GM23248 (cell line): ENCODE results near the gene MS4A10. TPM values are rescaled to one million over a fixed set of nuclear protein-coding genes. Genes with fewer than 3 reads are reported as not detected.

Experiments
- DNase-seq: peaks from one replicate; pipeline ENCODE4 v3.0.0-alpha.2; 2015
- H2AFZ ChIP-seq: fragments of 200-600 bp; sonication (generic); 2 replicates; pipeline ENCODE4 v1.6.1; 2016; ENCODE audit warnings: antibody characterized with exemption
- H3F3A ChIP-seq: fragments of 200-600 bp; sonication (generic); 2 replicates; pipeline ENCODE4 v1.6.1; 2016; ENCODE audit warnings: mild to moderate bottlenecking, antibody characterized with exemption, mixed run types; ENCODE audit not compliant: insufficient read depth
- H3K27ac ChIP-seq: fragments of 200-600 bp; sonication (generic); 2 replicates; pipeline ENCODE4 v1.5.1; 2016; ENCODE audit warnings: mild to moderate bottlenecking
- H3K27me3 ChIP-seq: fragments of 200-600 bp; sonication (generic); replicated peaks from 2 replicates; pipeline ENCODE4 v1.6.1; 2016; ENCODE audit warnings: mild to moderate bottlenecking; ENCODE audit not compliant: insufficient read depth
- H3K36me3 ChIP-seq: fragments of 200-600 bp; sonication (generic); 2 replicates; pipeline ENCODE4 v1.6.1; 2016; ENCODE audit warnings: low read depth, mild to moderate bottlenecking
- H3K4me1 ChIP-seq: fragments of 200-600 bp; sonication (generic); 2 replicates; pipeline ENCODE4 v1.6.1; 2016; ENCODE audit warnings: mild to moderate bottlenecking; ENCODE audit not compliant: insufficient read depth
- H3K4me2 ChIP-seq: fragments of 200-600 bp; sonication (generic); one replicate; pipeline ENCODE4 v1.6.1; 2016; ENCODE audit warnings: mild to moderate bottlenecking; ENCODE audit not compliant: unreplicated experiment
- H3K4me3 ChIP-seq: fragments of 200-600 bp; sonication (generic); 2 replicates; pipeline ENCODE4 v1.5.1; 2016; ENCODE audit warnings: mild to moderate bottlenecking
- H3K79me2 ChIP-seq: fragments of 200-600 bp; sonication (generic); 2 replicates; pipeline ENCODE4 v1.6.1; 2016; ENCODE audit warnings: mild to moderate bottlenecking; ENCODE audit not compliant: insufficient read depth
- H3K9ac ChIP-seq: fragments of 200-600 bp; sonication (generic); 2 replicates; pipeline ENCODE4 v1.6.1; 2016; ENCODE audit warnings: mild to moderate bottlenecking
- H3K9me2 ChIP-seq: fragments of 200-600 bp; sonication (generic); 2 replicates; pipeline ENCODE4 v1.6.1; 2016; ENCODE audit warnings: mixed run types, mild to moderate bottlenecking, moderate library complexity; ENCODE audit not compliant: insufficient read depth
- H3K9me3 ChIP-seq: fragments of 200-600 bp; sonication (generic); one replicate; pipeline ENCODE4 v1.6.1; 2017; ENCODE audit warnings: low read depth
- H4K20me1 ChIP-seq: fragments of 200-600 bp; sonication (generic); 2 replicates; pipeline ENCODE4 v1.6.0; 2016; ENCODE audit not compliant: insufficient read depth
- EZH2 ChIP-seq: fragments of 200-600 bp; sonication (generic); IDR thresholded peaks from 2 replicates; pipeline ENCODE4 v1.6.1; 2018; ENCODE audit warnings: antibody characterized with exemption, mild to moderate bottlenecking; ENCODE audit not compliant: insufficient read depth, poor library complexity, severe bottlenecking
- EZH2phosphoT487 ChIP-seq: fragments of 200-600 bp; sonication (generic); IDR thresholded peaks from 2 replicates; pipeline ENCODE4 v1.6.1; 2018; ENCODE audit warnings: antibody characterized with exemption, moderate library complexity, mild to moderate bottlenecking, low read depth; ENCODE audit not compliant: insufficient read depth
- WGBS, 2 experiments: methylation state at CpG; one replicate each; pipeline ENCODE4 v1.1.6; 2015 to 2017; ENCODE audit warnings: low lambda C conversion rate in 2 of 2, low coverage in 1 of 2; ENCODE audit errors: missing lambda C conversion rate in 2 of 2; 5-methylcytosine and 5-hydroxymethylcytosine counted together
- in situ Hi-C: fragments of 300-500 bp; cut with MboI; formaldehyde crosslinking; loops from 2 replicates; pipeline ENCODE4 v1.15.0; 2020
- polyA plus RNA-seq: library from polyadenylated mRNA; unstranded; fragments of >200 nt; fragmentation: Nextera tagmentation; extraction: Ambion mirVana; gene quantifications from 2 replicates; pipeline ENCODE4 v1.2.1, GENCODE V29; 2016
- total RNA-seq: library from RNA; depleted of rRNA; stranded (reverse); fragments of >200 nt; shearing (Covaris generic); gene quantifications from 2 replicates; pipeline ENCODE4 v1.2.3, GENCODE V29; 2014

Gene MS4A10
- total and polyA plus RNA-seq, 2 experiments from 2014 or later: not detected

- no peak overlapping the region for H3K4me3 ChIP-seq
- no peaks in the 10 kb centered on the region for H3K9me2 ChIP-seq
- no peak overlapping the region for H3K9ac ChIP-seq
- H3K4me1 ChIP-seq: no peaks in the 10 kb centered on the region
- no peaks in the 10 kb centered on the region for H4K20me1 ChIP-seq
- TF ChIP-seq EZH2phosphoT487: no peak
- no peak for TF ChIP-seq EZH2
- no peaks in the 10 kb centered on the region for H3K79me2 ChIP-seq
- H3K9me3 ChIP-seq: no peaks in the 10 kb centered on the region
- H3K4me2 ChIP-seq: no peak overlapping the region
- H2AFZ ChIP-seq: no peak overlapping the region
- no peaks in the 10 kb centered on the region for H3K36me3 ChIP-seq
- no peaks in the 10 kb centered on the region for H3F3A ChIP-seq
- no peak for DNase-seq
- WGBS, 2 experiments: 85% methylated on average over 4 of the region's 4 CpGs; no CpG with 5 or more reads in 1 of the 2 experiments
- H3K27me3 ChIP-seq: no peaks in the 10 kb centered on the region
- no peak overlapping the region for H3K27ac ChIP-seq
- in situ Hi-C loops: no loop called here
Measured at GRCh38 chr11:60810151-60810550, 25.0 kb downstream of the MS4A10 start.

DNA sequence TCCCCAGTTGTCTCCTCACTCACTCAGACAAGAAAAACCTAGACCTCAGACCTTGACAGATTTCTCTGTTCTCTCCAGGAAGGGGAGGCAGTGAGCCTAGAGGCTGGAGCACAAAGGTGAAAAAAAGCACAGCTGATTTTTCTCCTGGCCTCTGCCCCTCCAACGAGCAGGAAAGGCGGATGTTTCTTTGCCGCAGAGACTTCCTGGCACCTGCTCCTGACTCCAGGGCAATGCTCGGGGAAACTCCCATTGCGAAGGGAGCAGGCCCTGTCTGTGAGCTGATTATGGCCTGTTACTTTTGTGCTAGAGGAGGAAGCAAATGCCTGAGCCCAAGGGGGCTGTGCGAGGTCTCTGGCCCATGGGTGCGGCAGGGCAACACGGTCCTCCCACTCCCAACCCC lies 25.4 kb downstream of the MS4A10 start:
- Histone ChIP-seq H3K9ac (no peak overlapping the region), H3K4me2 (no peak overlapping the region), H3K4me1 (no peaks in the 10 kb centered on the region), H4K20me1 (no peaks in the 10 kb centered on the region), H3K27ac (no peak overlapping the region), H3F3A (no peaks in the 10 kb centered on the region), H3K36me3 (no peaks in the 10 kb centered on the region), H2AFZ (no peak overlapping the region), H3K79me2 (no peaks in the 10 kb centered on the region), H3K9me3 (no peaks in the 10 kb centered on the region), H3K4me3 (no peak overlapping the region), H3K27me3 (no peaks in the 10 kb centered on the region), H3K9me2 (no peaks in the 10 kb centered on the region)
- TF ChIP-seq EZH2: no peak
- WGBS, 2 experiments: 54 to 61% methylated on average over 8 of the region's 8 CpGs
- in situ Hi-C loops: no loop called here
- DNase-seq: no peak

GRCh38 chr11:60813324-60813723 lies 28.2 kb downstream of the MS4A10 start:
- Histone ChIP-seq H3K4me3 (no peak overlapping the region), H3K4me2 (no peak overlapping the region), H4K20me1 (no peaks in the 10 kb centered on the region), H3K79me2 (no peaks in the 10 kb centered on the region), H3K36me3 (no peaks in the 10 kb centered on the region), H3K27ac (no peak overlapping the region), H3K9me3 (no peaks in the 10 kb centered on the region), H2AFZ (no peak overlapping the region), H3K9me2 (no peaks in the 10 kb centered on the region), H3K4me1 (no peaks in the 10 kb centered on the region), H3F3A (no peaks in the 10 kb centered on the region), H3K27me3 (no peaks in the 10 kb centered on the region), H3K9ac (no peak overlapping the region)
- no peak for DNase-seq
- TF ChIP-seq EZH2phosphoT487 (no peak), EZH2 (no peak)
- WGBS, 2 experiments: 67 to 93% methylated on average over 1 of the region's 1 CpG
- in situ Hi-C loops: no loop called here

DNA sequence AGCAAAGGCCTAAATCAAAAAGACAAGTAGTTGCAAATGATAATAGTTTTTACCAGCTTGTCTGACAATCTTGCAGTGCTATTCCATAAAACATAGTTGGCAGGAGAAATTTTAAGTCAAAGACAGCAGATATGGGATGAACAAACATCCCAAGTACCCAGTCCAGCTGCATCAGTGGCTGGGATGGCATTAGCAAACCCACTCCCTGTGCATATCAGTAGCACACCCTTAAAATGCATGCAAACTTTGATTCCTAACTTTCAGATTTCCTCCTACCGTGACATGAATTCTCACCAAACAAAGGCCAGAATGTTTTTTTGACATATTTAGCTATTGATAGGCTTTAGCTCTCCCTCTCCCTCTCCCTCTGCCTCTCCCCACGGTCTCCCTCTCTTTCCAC lies 29.0 kb downstream of the MS4A10 start:
- H3K9me2 ChIP-seq: no peaks in the 10 kb centered on the region
- in situ Hi-C loops: no loop called here
- no peaks in the 10 kb centered on the region for H3K27me3 ChIP-seq
- no peak overlapping the region for H3K27ac ChIP-seq
- H3K9ac ChIP-seq: no peak overlapping the region
- TF ChIP-seq EZH2 (no peak), EZH2phosphoT487 (no peak)
- H3K4me2 ChIP-seq: no peak overlapping the region
- DNase-seq: no peak
- H3K4me1 ChIP-seq: no peaks in the 10 kb centered on the region
- no peaks in the 10 kb centered on the region for H3K9me3 ChIP-seq
- no peaks in the 10 kb centered on the region for H3K79me2 ChIP-seq
- H3F3A ChIP-seq: no peaks in the 10 kb centered on the region
- H4K20me1 ChIP-seq: no peaks in the 10 kb centered on the region
- no peak overlapping the region for H2AFZ ChIP-seq
- H3K4me3 ChIP-seq: no peak overlapping the region
- 33 to 43% methylated on average over 2 of the region's 2 CpGs for WGBS, 2 experiments
- no peaks in the 10 kb centered on the region for H3K36me3 ChIP-seq

DNA sequence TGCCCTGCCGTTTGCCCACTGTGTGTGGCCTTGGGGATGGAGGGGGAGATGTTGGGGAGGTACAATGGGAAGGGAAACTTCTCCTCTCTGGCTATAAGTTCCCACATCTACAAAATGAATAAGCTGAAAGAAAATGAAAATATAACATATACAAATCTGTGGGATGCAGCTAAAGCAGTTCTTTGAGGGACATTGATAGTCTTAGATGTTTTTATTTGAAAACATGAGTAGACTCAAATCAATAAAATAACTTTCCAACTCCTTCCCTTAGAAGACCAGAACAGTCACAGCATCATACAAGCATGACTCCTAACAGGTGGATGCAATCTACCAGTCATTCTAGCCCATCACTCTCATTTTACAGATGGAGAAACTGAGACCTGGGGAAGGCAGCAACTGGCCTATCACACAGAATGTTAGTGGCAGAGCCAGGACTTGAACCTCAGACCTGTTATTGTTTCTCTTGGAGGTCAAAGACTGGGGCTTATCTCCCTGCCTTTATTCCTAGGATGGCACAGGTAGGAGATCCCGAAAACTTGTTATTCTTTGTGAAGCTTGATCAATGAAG lies 31.5 kb downstream of the MS4A10 start:
- no peak for DNase-seq
- Histone ChIP-seq H3K79me2 (no peaks in the 10 kb centered on the region), H3K4me2 (no peak overlapping the region), H3K4me3 (no peak overlapping the region), H3K27me3 (no peaks in the 10 kb centered on the region; the same call in 1 of the 2 replicates), H3K36me3 (no peaks in the 10 kb centered on the region), H3K9me3 (no peaks in the 10 kb centered on the region), H3K4me1 (no peaks in the 10 kb centered on the region), H3K9ac (no peak overlapping the region), H3K27ac (no peak overlapping the region), H3K9me2 (no peaks in the 10 kb centered on the region), H3F3A (no peaks in the 10 kb centered on the region), H4K20me1 (no peaks in the 10 kb centered on the region), H2AFZ (no peak overlapping the region)
- TF ChIP-seq EZH2phosphoT487: no peak
- no peak for TF ChIP-seq EZH2
- in situ Hi-C loops: no loop called here
- WGBS, 2 experiments: 53 to 67% methylated on average over 2 of the region's 2 CpGs
